Activated CD8-positive, alpha-beta memory T cell treated with anti-CD3 and anti-CD28 coated beads, Interleukin-2, amount 10 ng/mL, durations not matched to agents 7 days and 5 days (primary cell): ENCODE measurements around the gene OST4. TPM values are rescaled to one million over a fixed set of nuclear protein-coding genes. Genes with fewer than 3 reads are reported as not detected.
"Not testable (repeated sequence)": the region's sequence is repeated elsewhere in the genome, so short reads cannot be mapped to it uniquely, and the experiment has no call there.

ENCODE experiments used
- ATAC-seq: fragments of 150-1000 bp; cut with Tn5 transposase; one replicate; pipeline ENCODE4 v1.10.0; 2021; ENCODE audit warnings: moderate library complexity
- CTCF ChIA-PET: fragments of 350-600 bp; sonication (Branson Sonifier 250); formaldehyde crosslinking; loops from one replicate; lab custom pipeline; 2021; ENCODE audit warnings: antibody characterized with exemption; lab: Charles Lee
- DNase-seq: peaks from one replicate; pipeline ENCODE4 v3.0.0-alpha.2; 2020
- H3K27ac Mint-ChIP-seq: one replicate; pipeline ENCODE4 v1.8.0; 2021; ENCODE audit warnings: mild to moderate bottlenecking, mixed read lengths
- H3K27me3 Mint-ChIP-seq: one replicate; pipeline ENCODE4 v1.8.0; 2021; ENCODE audit warnings: mixed read lengths
- H3K36me3 Mint-ChIP-seq: one replicate; pipeline ENCODE4 v1.8.0; 2021; ENCODE audit warnings: mild to moderate bottlenecking, mixed read lengths
- H3K4me1 Mint-ChIP-seq: one replicate; pipeline ENCODE4 v1.8.0; 2021; ENCODE audit warnings: mixed read lengths
- H3K4me3 Mint-ChIP-seq: one replicate; pipeline ENCODE4 v1.8.0; 2021; ENCODE audit warnings: mild to moderate bottlenecking, moderate library complexity, mixed read lengths
- H3K9me3 Mint-ChIP-seq: one replicate; pipeline ENCODE4 v1.8.0; 2022; ENCODE audit warnings: low read depth, mixed read lengths
- total RNA-seq, 2 experiments: library from RNA; stranded (reverse); gene quantifications; one replicate each; pipeline ENCODE4 v1.2.3, GENCODE V29; 2021

OST4 gene
- 100 to 1,000 TPM; 248 to 318 TPM for total RNA-seq

- H3K4me1 Mint-ChIP-seq: peaks cover 70% of the 10 kb centered on the region
- peak within 1 kb of the TSS; percentile 99 for H3K4me3 Mint-ChIP-seq
- H3K27me3 Mint-ChIP-seq: no peaks in the 10 kb centered on the region
- no peaks in the 10 kb centered on the region for H3K9me3 Mint-ChIP-seq
- peak; percentile 93 for ATAC-seq
- CTCF ChIA-PET: interaction anchor here (1.2 to 5.9 kb wide), 10 partner anchors 9 to 232 kb away, joined by 3 to 45 read pairs (median 6); partner anchors contain the start of genes ABHD1, AGBL5 and KHK
- H3K36me3 Mint-ChIP-seq: peaks cover 14% of the 10 kb centered on the region
- peak within 1 kb of the TSS; percentile 93 for H3K27ac Mint-ChIP-seq
- peak; percentile 92 for DNase-seq
Observed at GRCh38 chr2:27071277-27071989, at the start of gene OST4. Gene OST4 (minus strand): TSS chr2:27071654.

- H3K27ac Mint-ChIP-seq, H3K36me3 Mint-ChIP-seq, CTCF ChIA-PET, H3K9me3 Mint-ChIP-seq, DNase-seq, ATAC-seq: not testable (repeated sequence)
- peaks cover 16% of the 10 kb centered on the region for H3K4me1 Mint-ChIP-seq
- peaks cover 36% of the 10 kb centered on the region for H3K27me3 Mint-ChIP-seq
- H3K4me3 Mint-ChIP-seq: peak overlapping the region; percentile 72
Observed at GRCh38 chr2:27119330-27119670, 47.8 kb upstream of the OST4 start.

- Mint-ChIP-seq H3K4me3 (peak within 1 kb of the TSS; percentile 72), H3K4me1 (peaks cover 13% of the 10 kb centered on the region), H3K9me3 (no peaks in the 10 kb centered on the region), H3K36me3 (no peaks in the 10 kb centered on the region), H3K27me3 (peaks cover 36% of the 10 kb centered on the region), H3K27ac (no peak within 1 kb of the TSS)
- ATAC-seq (no peak), DNase-seq (no peak)
- CTCF ChIA-PET: interaction anchor here (0.6 kb wide), 1 partner anchor 160 kb away, joined by 3 read pairs; no protein-coding TSS in a partner anchor
Observed at GRCh38 chr2:27118525-27119329, 47.3 kb upstream of the OST4 start, which contains the start of gene CGREF1. Gene CGREF1 (minus strand): TSS chr2:27119128. CDS start chr2:27104366, 14,762 bp downstream.

GRCh38 chr2:27117995-27118524 lies 46.6 kb upstream of the OST4 start:
- peaks cover 34% of the 10 kb centered on the region for H3K27me3 Mint-ChIP-seq
- no peaks in the 10 kb centered on the region for H3K9me3 Mint-ChIP-seq
- no peak for ATAC-seq

GRCh38 chr2:27115519-27115918 lies 44.1 kb upstream of the OST4 start:
- peaks cover 7% of the 10 kb centered on the region for H3K4me1 Mint-ChIP-seq
- H3K9me3 Mint-ChIP-seq: no peaks in the 10 kb centered on the region
- H3K4me3 Mint-ChIP-seq: no peak overlapping the region
- H3K27me3 Mint-ChIP-seq: peaks cover 21% of the 10 kb centered on the region
- CTCF ChIA-PET: no interaction called here
- DNase-seq (no peak), ATAC-seq (no peak)
- no peaks in the 10 kb centered on the region for H3K36me3 Mint-ChIP-seq
- H3K27ac Mint-ChIP-seq: no peak overlapping the region

More at GRCh38 chr2:27117995-27118524, 46.6 kb upstream of the OST4 start:
- Mint-ChIP-seq H3K4me3 (peak overlapping the region; percentile 13), H3K36me3 (no peaks in the 10 kb centered on the region), H3K4me1 (peaks cover 8% of the 10 kb centered on the region), H3K27ac (no peak overlapping the region)
- DNase-seq: no peak
- CTCF ChIA-PET: interaction anchor here (0.6 kb wide), 1 partner anchor 161 kb away, joined by 3 read pairs; no protein-coding TSS in a partner anchor

- peaks cover 11% of the 10 kb centered on the region for H3K27me3 Mint-ChIP-seq
- not testable (repeated sequence) for H3K27ac Mint-ChIP-seq, H3K4me1 Mint-ChIP-seq, ATAC-seq, H3K4me3 Mint-ChIP-seq, H3K36me3 Mint-ChIP-seq, DNase-seq, H3K9me3 Mint-ChIP-seq
- CTCF ChIA-PET: interaction anchor here (1.5 kb wide), 1 partner anchor 81 kb away, joined by 3 read pairs; no protein-coding TSS in a partner anchor
Observed at GRCh38 chr2:27111392-27112078, 40.1 kb upstream of the OST4 start.

GRCh38 chr2:27110603-27111352 lies 39.3 kb upstream of the OST4 start:
- not testable (repeated sequence) for H3K9me3 Mint-ChIP-seq, H3K4me3 Mint-ChIP-seq, H3K27ac Mint-ChIP-seq, H3K36me3 Mint-ChIP-seq, ATAC-seq, DNase-seq, H3K4me1 Mint-ChIP-seq
- peaks cover 11% of the 10 kb centered on the region for H3K27me3 Mint-ChIP-seq
- CTCF ChIA-PET: interaction anchor here (2.4 kb wide), 1 partner anchor 23 kb away, joined by 7 read pairs; the partner anchor contains the start of gene PREB

- Mint-ChIP-seq H3K27ac (no peak overlapping the region), H3K9me3 (no peaks in the 10 kb centered on the region), H3K4me1 (no peaks in the 10 kb centered on the region), H3K27me3 (peaks cover 11% of the 10 kb centered on the region), H3K4me3 (no peak overlapping the region), H3K36me3 (no peaks in the 10 kb centered on the region)
- ATAC-seq (no peak), DNase-seq (no peak)
- CTCF ChIA-PET: interaction anchor here (1.0 to 2.4 kb wide), 4 partner anchors 9 to 171 kb away, joined by 3 to 7 read pairs (median 4); partner anchors contain the start of genes KHK and PREB
Observed at GRCh38 chr2:27109083-27109482, 37.6 kb upstream of the OST4 start.

GRCh38 chr2:27108221-27108620 lies 36.8 kb upstream of the OST4 start:
- ATAC-seq (no peak), DNase-seq (no peak)
- Mint-ChIP-seq H3K9me3 (no peaks in the 10 kb centered on the region), H3K4me3 (no peak overlapping the region), H3K27ac (no peak overlapping the region), H3K36me3 (no peaks in the 10 kb centered on the region), H3K27me3 (peaks cover 11% of the 10 kb centered on the region), H3K4me1 (no peaks in the 10 kb centered on the region)
- CTCF ChIA-PET: interaction anchor here (0.7 to 2.4 kb wide), 4 partner anchors 9 to 351 kb away, joined by 3 to 7 read pairs (median 3); partner anchors contain the start of gene PREB

- Mint-ChIP-seq H3K27ac (no peak overlapping the region), H3K4me1 (no peaks in the 10 kb centered on the region), H3K27me3 (peaks cover 11% of the 10 kb centered on the region), H3K36me3 (no peaks in the 10 kb centered on the region), H3K9me3 (no peaks in the 10 kb centered on the region), H3K4me3 (no peak overlapping the region)
- ATAC-seq (no peak), DNase-seq (no peak)
- CTCF ChIA-PET: interaction anchor here (0.8 to 2.7 kb wide), 3 partner anchors 86 to 197 kb away, joined by 4 to 9 read pairs (median 6); no protein-coding TSS in a partner anchor
Observed at GRCh38 chr2:27105981-27106380, 34.5 kb upstream of the OST4 start.

- no peak overlapping the region for H3K27ac Mint-ChIP-seq
- no peak for DNase-seq
- no peak overlapping the region for H3K4me3 Mint-ChIP-seq
- peaks cover 4% of the 10 kb centered on the region for H3K27me3 Mint-ChIP-seq
- no peaks in the 10 kb centered on the region for H3K36me3 Mint-ChIP-seq
- no peak for ATAC-seq
- H3K4me1 Mint-ChIP-seq: no peaks in the 10 kb centered on the region
- no peaks in the 10 kb centered on the region for H3K9me3 Mint-ChIP-seq
- CTCF ChIA-PET: interaction anchor here (1.2 to 7.8 kb wide), 6 partner anchors 15 to 201 kb away, joined by 4 to 74 read pairs (median 7); partner anchors contain the start of genes KHK, PREB and TRIM54
Observed at GRCh38 chr2:27102329-27102728, 30.9 kb upstream of the OST4 start.

GRCh38 chr2:27100036-27100435 lies 28.6 kb upstream of the OST4 start:
- ATAC-seq (no peak), DNase-seq (no peak)
- no peak overlapping the region for H3K4me3 Mint-ChIP-seq
- no peak overlapping the region for H3K27ac Mint-ChIP-seq
- no peaks in the 10 kb centered on the region for H3K9me3 Mint-ChIP-seq
- H3K4me1 Mint-ChIP-seq: peaks cover 7% of the 10 kb centered on the region
- CTCF ChIA-PET: interaction anchor here (1.0 to 7.8 kb wide), 12 partner anchors 9 to 270 kb away, joined by 3 to 74 read pairs (median 4); partner anchors contain the start of genes EIF2B4, SNX17 and TRIM54
- H3K27me3 Mint-ChIP-seq: no peaks in the 10 kb centered on the region
- H3K36me3 Mint-ChIP-seq: no peaks in the 10 kb centered on the region
